Measurements from ENCODE around the gene PMVK. TPM values are rescaled to one million over a fixed set of nuclear protein-coding genes. Genes with fewer than 3 reads are reported as not detected.

PMVK gene
- total RNA-seq, 1 experiment from 2014 or later = 24.0 TPM

- ChIA-PET CTCF (no interaction called here), RAD21 (ENCODE audit: low non-redundant PET in 1 of 2, low total read pairs in 2 of 2, uncharacterized antibody in 2 of 2, unreplicated experiment in 2 of 2) (no interaction called here), POLR2A (no interaction called here)
- no peaks in the 10 kb centered on the region for H3K9me3 ChIP-seq (ENCODE audit: control insufficient read depth in 1 of 2, insufficient read depth in 1 of 2, low read depth in 1 of 2, low read length in 2 of 2)
- TF ChIP-seq, protein P1, sequence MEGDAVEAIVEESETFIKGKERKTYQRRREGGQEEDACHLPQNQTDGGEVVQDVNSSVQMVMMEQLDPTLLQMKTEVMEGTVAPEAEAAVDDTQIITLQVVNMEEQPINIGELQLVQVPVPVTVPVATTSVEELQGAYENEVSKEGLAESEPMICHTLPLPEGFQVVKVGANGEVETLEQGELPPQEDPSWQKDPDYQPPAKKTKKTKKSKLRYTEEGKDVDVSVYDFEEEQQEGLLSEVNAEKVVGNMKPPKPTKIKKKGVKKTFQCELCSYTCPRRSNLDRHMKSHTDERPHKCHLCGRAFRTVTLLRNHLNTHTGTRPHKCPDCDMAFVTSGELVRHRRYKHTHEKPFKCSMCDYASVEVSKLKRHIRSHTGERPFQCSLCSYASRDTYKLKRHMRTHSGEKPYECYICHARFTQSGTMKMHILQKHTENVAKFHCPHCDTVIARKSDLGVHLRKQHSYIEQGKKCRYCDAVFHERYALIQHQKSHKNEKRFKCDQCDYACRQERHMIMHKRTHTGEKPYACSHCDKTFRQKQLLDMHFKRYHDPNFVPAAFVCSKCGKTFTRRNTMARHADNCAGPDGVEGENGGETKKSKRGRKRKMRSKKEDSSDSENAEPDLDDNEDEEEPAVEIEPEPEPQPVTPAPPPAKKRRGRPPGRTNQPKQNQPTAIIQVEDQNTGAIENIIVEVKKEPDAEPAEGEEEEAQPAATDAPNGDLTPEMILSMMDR (IDR thresholded peaks at IDR 0.05 in 2 of 3, conservative IDR thresholded peaks at IDR 0.05 in 1 of 3; ENCODE audit: borderline replicate concordance in 1 of 3, insufficient read depth in 1 of 3, low read depth in 2 of 3, low read length in 2 of 3) = no peak
- TF ChIP-seq, protein P2, sequence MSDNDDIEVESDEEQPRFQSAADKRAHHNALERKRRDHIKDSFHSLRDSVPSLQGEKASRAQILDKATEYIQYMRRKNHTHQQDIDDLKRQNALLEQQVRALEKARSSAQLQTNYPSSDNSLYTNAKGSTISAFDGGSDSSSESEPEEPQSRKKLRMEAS (IDR thresholded peaks at IDR 0.05) = no peak
- TF ChIP-seq ATF3 (IDR thresholded peaks at IDR 0.05) (no peak), ZFX (IDR thresholded peaks at IDR 0.05) (no peak), ELF1 (IDR thresholded peaks at IDR 0.05; ENCODE audit: borderline replicate concordance, low read depth) (no peak), EZH2 (IDR thresholded peaks at IDR 0.05) (no peak), POLR2AphosphoS5 (IDR thresholded peaks at IDR 0.05; ENCODE audit: low read depth, low read length) (no peak), EZH2phosphoT487 (IDR thresholded peaks at IDR 0.05; ENCODE audit: borderline replicate concordance) (no peak), CBX3 (IDR thresholded peaks at IDR 0.05; ENCODE audit: low read depth) (no peak), ZNF274 (IDR thresholded peaks at IDR 0.05; ENCODE audit: low read depth, low read length) (no peak), POLR2A (IDR thresholded peaks at IDR 0.05; ENCODE audit: borderline replicate concordance, extremely low read depth, insufficient read depth, insufficient read length) (no peak), REST (IDR thresholded peaks at IDR 0.05; ENCODE audit: low read depth) (no peak), SIN3A (IDR thresholded peaks at IDR 0.05; ENCODE audit: low read depth) (no peak)
- TF ChIP-seq, protein P3, sequence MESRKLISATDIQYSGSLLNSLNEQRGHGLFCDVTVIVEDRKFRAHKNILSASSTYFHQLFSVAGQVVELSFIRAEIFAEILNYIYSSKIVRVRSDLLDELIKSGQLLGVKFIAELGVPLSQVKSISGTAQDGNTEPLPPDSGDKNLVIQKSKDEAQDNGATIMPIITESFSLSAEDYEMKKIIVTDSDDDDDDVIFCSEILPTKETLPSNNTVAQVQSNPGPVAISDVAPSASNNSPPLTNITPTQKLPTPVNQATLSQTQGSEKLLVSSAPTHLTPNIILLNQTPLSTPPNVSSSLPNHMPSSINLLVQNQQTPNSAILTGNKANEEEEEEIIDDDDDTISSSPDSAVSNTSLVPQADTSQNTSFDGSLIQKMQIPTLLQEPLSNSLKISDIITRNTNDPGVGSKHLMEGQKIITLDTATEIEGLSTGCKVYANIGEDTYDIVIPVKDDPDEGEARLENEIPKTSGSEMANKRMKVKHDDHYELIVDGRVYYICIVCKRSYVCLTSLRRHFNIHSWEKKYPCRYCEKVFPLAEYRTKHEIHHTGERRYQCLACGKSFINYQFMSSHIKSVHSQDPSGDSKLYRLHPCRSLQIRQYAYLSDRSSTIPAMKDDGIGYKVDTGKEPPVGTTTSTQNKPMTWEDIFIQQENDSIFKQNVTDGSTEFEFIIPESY (IDR thresholded peaks at IDR 0.05; ENCODE audit: extremely low read depth, insufficient replicate concordance, low read length) = no peak
- no peak overlapping the region for H2AFZ ChIP-seq (ENCODE audit: low read depth, low read length, poor library complexity, severe bottlenecking)
- no peaks in the 10 kb centered on the region for H3K9me2 ChIP-seq (ENCODE audit: insufficient read depth)
- H3K79me2 ChIP-seq (ENCODE audit: insufficient read depth, low read length) = no peaks in the 10 kb centered on the region
- H3K4me1 ChIP-seq (ENCODE audit: control insufficient read depth in 1 of 2, insufficient read depth in 2 of 2, low read length in 2 of 2) = no peaks in the 10 kb centered on the region
- no peak overlapping the region for H3K4me2 ChIP-seq (ENCODE audit: low read length)
- ATAC-seq (no peak), DNase-seq (ENCODE audit: low read depth, low spot score) (no peak)
- no peak overlapping the region for H3K4me3 ChIP-seq (replicated peaks in 1 of 2; ENCODE audit: low read depth in 1 of 2, low read length in 2 of 2)
- H3K27me3 ChIP-seq (ENCODE audit: insufficient read depth, low read length) = no peaks in the 10 kb centered on the region
- intact Hi-C loops (cut with micrococcal nuclease) = no loop called here
- H3K27ac ChIP-seq (ENCODE audit: low read depth, low read length) = no peak overlapping the region
- BruUV-seq (replicated peaks) = no TSS peak
- H3K9ac ChIP-seq (ENCODE audit: low read length) = no peak overlapping the region
- H3K36me3 ChIP-seq (ENCODE audit: control insufficient read depth in 1 of 2, insufficient read depth in 2 of 2, low read length in 2 of 2) = no peaks in the 10 kb centered on the region
- H4K20me1 ChIP-seq (ENCODE audit: insufficient read depth) = no peaks in the 10 kb centered on the region
These were observed 37.5 kb downstream of the PMVK start for GRCh38 chr1:154899041-154899440.

Measured in HCT116 (cell line).